ENCODE data around the gene NFX1. TPM values are rescaled to one million over a fixed set of nuclear protein-coding genes. Genes with fewer than 3 reads are reported as not detected.
A peak's percentile ranks its signal among the peaks of the same experiment; 100 is the strongest.

Gene NFX1
- total RNA-seq, 1 experiment from 2014 or later = 32.6 TPM

GRCh38 chr9:33291901-33292300, 1.6 kb downstream of the NFX1 start:
- H3K27me3 Mint-ChIP-seq (ENCODE audit: insufficient read depth, unreplicated experiment) = no peaks in the 10 kb centered on the region
- peak overlapping the region; percentile 69 for H3K4me3 Mint-ChIP-seq (ENCODE audit: unreplicated experiment)
- Histone ChIP-seq H3K9me3 (no peaks in the 10 kb centered on the region), H3K4me1 (peaks cover 17% of the 10 kb centered on the region; the same call in 1 of the 2 replicates), H3K27me3 (replicated peaks; ENCODE audit: control insufficient read depth, insufficient read depth, low read length) (no peaks in the 10 kb centered on the region), H3K4me3 (ENCODE audit: low read depth, low read length) (no peak overlapping the region), H3K36me3 (ENCODE audit: control insufficient read depth, insufficient read depth, low read length) (no peaks in the 10 kb centered on the region)
- H3K4me1 Mint-ChIP-seq (ENCODE audit: low read depth, unreplicated experiment) = peaks cover 21% of the 10 kb centered on the region
- DNase-seq = no peak
- peaks cover 50% of the 10 kb centered on the region for H3K36me3 Mint-ChIP-seq (ENCODE audit: insufficient read depth, unreplicated experiment)
- H3K9me3 Mint-ChIP-seq (ENCODE audit: unreplicated experiment) = no peaks in the 10 kb centered on the region
- no peak for TF ChIP-seq CTCF (IDR thresholded peaks at IDR 0.05; ENCODE audit: insufficient read depth in 1 of 2, low read depth in 1 of 2, low read length in 1 of 2, severe bottlenecking in 1 of 2, unreplicated experiment in 1 of 2)
- CTCF ChIA-PET = no interaction called here
- peak overlapping the region; percentile 6 for H3K27ac Mint-ChIP-seq (ENCODE audit: unreplicated experiment)
- intact Hi-C loops (cut with micrococcal nuclease; ENCODE audit: unreplicated experiment) = no loop called here
- BruUV-seq (replicated peaks) = no TSS peak
- POLR2A ChIA-PET = no interaction called here

DNA sequence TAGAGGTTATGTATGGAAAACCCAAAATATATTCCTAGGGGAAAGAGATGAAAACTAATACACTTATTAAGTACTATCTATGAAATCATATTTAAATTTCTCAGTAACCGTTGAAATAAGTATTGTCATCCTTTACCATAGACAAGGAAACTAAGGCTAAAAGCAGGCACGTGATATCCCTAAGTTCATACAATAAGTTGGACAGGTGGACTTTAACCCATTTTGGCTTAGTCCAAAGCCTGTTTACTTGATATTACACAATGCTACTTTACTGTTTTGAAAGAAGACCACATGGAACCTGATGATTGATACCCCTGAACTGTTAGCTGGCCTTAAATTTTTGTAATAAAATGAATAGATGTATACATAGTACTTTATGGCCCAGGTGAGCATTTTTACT, 3.5 kb downstream of the NFX1 start:
- Mint-ChIP-seq H3K36me3 (ENCODE audit: insufficient read depth, unreplicated experiment) (peaks cover 68% of the 10 kb centered on the region), H3K9me3 (ENCODE audit: unreplicated experiment) (no peaks in the 10 kb centered on the region), H3K27ac (ENCODE audit: unreplicated experiment) (no peak overlapping the region), H3K4me1 (ENCODE audit: low read depth, unreplicated experiment) (peaks cover 25% of the 10 kb centered on the region), H3K4me3 (ENCODE audit: unreplicated experiment) (no peak overlapping the region), H3K27me3 (ENCODE audit: insufficient read depth, unreplicated experiment) (no peaks in the 10 kb centered on the region)
- BruUV-seq (replicated peaks) = no TSS peak
- ChIA-PET CTCF (no interaction called here), POLR2A (no interaction called here)
- Histone ChIP-seq H3K4me3 (ENCODE audit: low read depth, low read length) (no peak overlapping the region), H3K9me3 (no peaks in the 10 kb centered on the region), H3K36me3 (ENCODE audit: control insufficient read depth, insufficient read depth, low read length) (no peaks in the 10 kb centered on the region; the same call in 1 of the 2 replicates), H3K27me3 (replicated peaks; ENCODE audit: control insufficient read depth, insufficient read depth, low read length) (no peaks in the 10 kb centered on the region), H3K4me1 (peaks cover 17% of the 10 kb centered on the region; the same call in 1 of the 2 replicates)
- intact Hi-C loops (cut with micrococcal nuclease; ENCODE audit: unreplicated experiment) = no loop called here
- no peak for DNase-seq
- no peak for TF ChIP-seq CTCF (IDR thresholded peaks at IDR 0.05; ENCODE audit: insufficient read depth in 1 of 2, low read depth in 1 of 2, low read length in 1 of 2, severe bottlenecking in 1 of 2, unreplicated experiment in 1 of 2)

DNA sequence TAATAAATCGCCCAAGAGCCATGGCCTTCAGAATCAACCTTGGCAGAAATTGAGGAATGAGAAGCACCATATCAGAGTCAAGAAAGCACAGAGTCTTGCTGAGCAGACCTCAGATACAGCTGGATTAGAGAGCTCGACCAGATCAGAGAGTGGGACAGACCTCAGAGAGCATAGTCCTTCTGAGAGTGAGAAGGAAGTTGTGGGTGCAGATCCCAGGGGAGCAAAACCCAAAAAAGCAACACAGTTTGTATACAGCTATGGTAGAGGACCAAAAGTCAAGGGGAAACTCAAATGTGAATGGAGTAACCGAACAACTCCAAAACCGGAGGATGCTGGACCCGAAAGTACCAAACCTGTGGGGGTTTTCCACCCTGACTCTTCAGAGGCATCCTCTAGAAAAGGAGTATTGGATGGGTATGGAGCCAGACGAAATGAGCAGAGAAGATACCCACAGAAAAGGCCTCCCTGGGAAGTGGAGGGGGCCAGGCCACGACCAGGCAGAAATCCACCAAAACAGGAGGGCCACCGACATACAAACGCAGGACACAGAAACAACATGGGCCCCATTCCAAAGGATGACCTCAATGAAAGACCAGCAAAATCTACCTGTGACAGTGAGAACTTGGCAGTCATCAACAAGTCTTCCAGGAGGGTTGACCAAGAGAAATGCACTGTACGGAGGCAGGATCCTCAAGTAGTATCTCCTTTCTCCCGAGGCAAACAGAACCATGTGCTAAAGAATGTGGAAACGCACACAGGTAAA, 4.5 kb downstream of the NFX1 start:
- Mint-ChIP-seq H3K36me3 (ENCODE audit: insufficient read depth, unreplicated experiment) (peaks cover 79% of the 10 kb centered on the region), H3K27me3 (ENCODE audit: insufficient read depth, unreplicated experiment) (no peaks in the 10 kb centered on the region), H3K9me3 (ENCODE audit: unreplicated experiment) (no peaks in the 10 kb centered on the region), H3K4me3 (ENCODE audit: unreplicated experiment) (no peak overlapping the region), H3K27ac (ENCODE audit: unreplicated experiment) (no peak overlapping the region), H3K4me1 (ENCODE audit: low read depth, unreplicated experiment) (peaks cover 25% of the 10 kb centered on the region)
- BruUV-seq (replicated peaks) = no TSS peak
- intact Hi-C loops (cut with micrococcal nuclease; ENCODE audit: unreplicated experiment) = no loop called here
- Histone ChIP-seq H3K27me3 (replicated peaks; ENCODE audit: control insufficient read depth, insufficient read depth, low read length) (no peaks in the 10 kb centered on the region), H3K9me3 (no peaks in the 10 kb centered on the region), H3K36me3 (ENCODE audit: control insufficient read depth, insufficient read depth, low read length) (no peaks in the 10 kb centered on the region; the same call in 1 of the 2 replicates), H3K4me3 (ENCODE audit: low read depth, low read length) (no peak overlapping the region), H3K4me1 (peaks cover 17% of the 10 kb centered on the region; the same call in 1 of the 2 replicates)
- POLR2A ChIA-PET = no interaction called here
- no peak for TF ChIP-seq CTCF (IDR thresholded peaks at IDR 0.05; ENCODE audit: insufficient read depth in 1 of 2, low read depth in 1 of 2, low read length in 1 of 2, severe bottlenecking in 1 of 2, unreplicated experiment in 1 of 2)
- DNase-seq = no peak
- CTCF ChIA-PET = no interaction called here
